ENCODE results near the gene SRD5A1.

DNA sequence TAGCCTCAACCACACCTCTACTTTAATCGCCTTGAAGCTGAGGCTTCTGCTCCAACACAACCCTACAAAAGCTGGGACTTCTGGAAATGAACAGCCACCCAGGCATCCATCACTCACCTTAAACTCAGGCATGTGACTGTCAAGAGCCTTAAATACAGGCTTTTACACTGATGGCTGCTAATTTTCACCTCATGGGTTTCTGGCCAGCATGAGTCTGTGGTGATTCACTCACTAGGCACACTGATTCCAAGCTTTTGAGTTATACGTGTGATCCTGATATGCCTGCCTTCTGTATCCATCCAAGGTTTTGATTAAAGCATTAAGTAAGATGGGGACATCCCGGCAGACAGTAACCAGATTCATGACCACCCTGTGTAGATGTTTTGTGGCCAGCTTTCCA, 9.3 kb upstream of the SRD5A1 start:
- TF ChIP-seq, protein P1, sequence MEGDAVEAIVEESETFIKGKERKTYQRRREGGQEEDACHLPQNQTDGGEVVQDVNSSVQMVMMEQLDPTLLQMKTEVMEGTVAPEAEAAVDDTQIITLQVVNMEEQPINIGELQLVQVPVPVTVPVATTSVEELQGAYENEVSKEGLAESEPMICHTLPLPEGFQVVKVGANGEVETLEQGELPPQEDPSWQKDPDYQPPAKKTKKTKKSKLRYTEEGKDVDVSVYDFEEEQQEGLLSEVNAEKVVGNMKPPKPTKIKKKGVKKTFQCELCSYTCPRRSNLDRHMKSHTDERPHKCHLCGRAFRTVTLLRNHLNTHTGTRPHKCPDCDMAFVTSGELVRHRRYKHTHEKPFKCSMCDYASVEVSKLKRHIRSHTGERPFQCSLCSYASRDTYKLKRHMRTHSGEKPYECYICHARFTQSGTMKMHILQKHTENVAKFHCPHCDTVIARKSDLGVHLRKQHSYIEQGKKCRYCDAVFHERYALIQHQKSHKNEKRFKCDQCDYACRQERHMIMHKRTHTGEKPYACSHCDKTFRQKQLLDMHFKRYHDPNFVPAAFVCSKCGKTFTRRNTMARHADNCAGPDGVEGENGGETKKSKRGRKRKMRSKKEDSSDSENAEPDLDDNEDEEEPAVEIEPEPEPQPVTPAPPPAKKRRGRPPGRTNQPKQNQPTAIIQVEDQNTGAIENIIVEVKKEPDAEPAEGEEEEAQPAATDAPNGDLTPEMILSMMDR (IDR thresholded peaks at IDR 0.05), result no peak
- TF ChIP-seq POLR2A (IDR thresholded peaks at IDR 0.05), result no peak
